Measurements from ENCODE around the gene D2HGDH.

DNA sequence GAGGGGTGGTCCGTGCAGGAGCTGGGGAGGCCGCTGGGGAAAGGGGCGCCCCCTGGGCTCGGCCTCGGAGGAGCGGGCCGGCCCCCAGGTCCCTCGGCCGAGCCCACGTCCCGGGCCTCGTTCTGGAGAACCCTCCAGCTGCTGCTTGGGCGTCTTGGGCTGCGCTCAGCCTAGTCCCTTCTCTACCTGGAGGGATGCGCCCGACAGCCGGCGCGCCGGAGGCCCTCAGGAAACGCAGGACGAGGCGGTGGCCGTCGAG lies 293 bp upstream of the D2HGDH start:
- TF ChIP-seq POLR2A (IDR thresholded peaks at IDR 0.05; ENCODE audit: low read depth, low read length), result no peak
- no peak for TF ChIP-seq POLR2AphosphoS5 (IDR thresholded peaks at IDR 0.05; ENCODE audit: low read depth, low read length)
